ENCODE results near the gene PHF2. TPM values are rescaled to one million over a fixed set of nuclear protein-coding genes. Genes with fewer than 3 reads are reported as not detected.

Gene PHF2
- total and polyA plus RNA-seq, 9 of the 15 experiments (the other 6 are each of a cell fraction or from before 2014, with no cell fraction given) = 0.37 to 14.4 (median 8.1) TPM

GRCh38 chr9:93655621-93656425 is 79.4 kb downstream of the PHF2 start:
- CTCF ChIA-PET (ENCODE audit: low intra/inter-chr PET ratio) = interaction anchor here (0.6 kb wide), 1 partner anchor 21 kb away, joined by 3 read pairs; no protein-coding TSS in a partner anchor
- no peaks in the 10 kb centered on the region for H3K79me2 ChIP-seq (ENCODE audit: control insufficient read depth, insufficient read depth, low read length)
- no peak for DNase-seq (ENCODE audit: extremely low read depth in 1 of 4, low spot score in 3 of 4)
- H3K4me3 ChIP-seq = no peak overlapping the region
- H3K27me3 ChIP-seq (ENCODE audit: control insufficient read depth in 2 of 2, insufficient read depth in 2 of 2, low read length in 2 of 2) = no peaks in the 10 kb centered on the region
- intact Hi-C loops (cut with micrococcal nuclease) = no loop called here
- H3K27ac ChIP-seq (ENCODE audit: extremely low read depth, low read depth, low read length) = no peak overlapping the region
- in situ Hi-C loops (cut with MboI) = no loop called here
- no peaks in the 10 kb centered on the region for H3K9me3 ChIP-seq (replicated peaks; ENCODE audit: control insufficient read depth, insufficient read depth, low read depth, low read length)
- 0 out of 3 replicates have a peak, but pooled peaks cover 3% of the 10 kb centered on the region for H3K36me3 ChIP-seq (ENCODE audit: control insufficient read depth, insufficient read depth, low read length)
- no peak for FAIRE-seq
- H2AFZ ChIP-seq (ENCODE audit: low read depth, low read length) = no peak overlapping the region
- no peak overlapping the region for H3K4me2 ChIP-seq (ENCODE audit: insufficient read depth, low read length)
- WGBS (ENCODE audit: insufficient coverage, low coverage, missing lambda C conversion rate) = 80% methylated on average over 17 of the region's 22 CpGs
- H3K9ac ChIP-seq (ENCODE audit: insufficient read depth in 1 of 2, low read depth in 2 of 2, low read length in 2 of 2) = no peak overlapping the region
- POLR2A ChIA-PET = interaction anchor here (0.6 to 1.1 kb wide), 3 partner anchors 12 to 291 kb away, joined by 3 to 4 read pairs (median 3); no protein-coding TSS in a partner anchor
- no peak for TF ChIP-seq ARID2 (IDR thresholded peaks at IDR 0.05)
- no peak for TF ChIP-seq ZBTB33 (CRISPR knock-in tag; IDR thresholded peaks at IDR 0.05)
- ATAC-seq = no peak
- H3K9me1 ChIP-seq (ENCODE audit: control insufficient read depth, insufficient read depth, low read length) = no peaks in the 10 kb centered on the region
- no peaks in the 10 kb centered on the region; a peak in 1 of 5 replicates for H3K4me1 ChIP-seq (replicated peaks in 1 of 2; ENCODE audit: control insufficient read depth in 2 of 2, insufficient read depth in 2 of 2, low read length in 2 of 2)
- no peaks in the 10 kb centered on the region for H4K20me1 ChIP-seq (replicated peaks; ENCODE audit: control insufficient read depth, insufficient read depth, low read length)
- BruUV-seq (replicated peaks) = no TSS peak
